ENCODE data around the gene YTHDC1. TPM values are rescaled to one million over a fixed set of nuclear protein-coding genes. Genes with fewer than 3 reads are reported as not detected.

YTHDC1 gene
- total and polyA plus RNA-seq, 2 experiments from 2014 or later: 72.3 to 144 TPM

DNA sequence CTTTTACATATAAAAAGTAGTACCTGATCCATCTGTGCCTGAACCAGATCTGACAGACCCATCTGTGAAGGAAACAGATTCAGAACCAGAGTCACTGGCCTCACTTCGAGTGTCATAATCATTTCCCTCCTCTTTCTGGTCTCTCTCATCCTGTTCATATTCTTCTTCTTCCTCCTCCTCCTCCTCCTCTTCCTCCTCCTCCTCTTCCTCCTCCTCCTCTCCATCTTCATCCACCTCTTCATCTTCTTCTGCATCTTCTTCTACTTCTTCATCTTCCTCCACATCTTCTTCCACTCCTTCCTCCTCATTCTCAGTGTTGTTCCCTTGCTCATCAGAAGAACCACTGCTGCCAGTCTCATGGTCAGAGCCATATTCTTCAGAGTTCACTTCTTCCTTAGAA is 12.9 kb downstream of the YTHDC1 start:
- Mint-ChIP-seq H3K27me3 (ENCODE audit: insufficient read depth, low read depth, poor library complexity) (no peaks in the 10 kb centered on the region), H3K9me3 (no peaks in the 10 kb centered on the region), H3K4me3 (no peak overlapping the region), H3K4me1 (peaks cover 20% of the 10 kb centered on the region), H3K27ac (no peak overlapping the region), H3K36me3 (ENCODE audit: low read depth) (peaks cover 51% of the 10 kb centered on the region)
- TF ChIP-seq POLR2AphosphoS5 (IDR thresholded peaks at IDR 0.05; ENCODE audit: low read depth): no peak
- TF ChIP-seq EZH2phosphoT487 (IDR thresholded peaks at IDR 0.05; ENCODE audit: unreplicated experiment): no peak
- TF ChIP-seq, protein P1, sequence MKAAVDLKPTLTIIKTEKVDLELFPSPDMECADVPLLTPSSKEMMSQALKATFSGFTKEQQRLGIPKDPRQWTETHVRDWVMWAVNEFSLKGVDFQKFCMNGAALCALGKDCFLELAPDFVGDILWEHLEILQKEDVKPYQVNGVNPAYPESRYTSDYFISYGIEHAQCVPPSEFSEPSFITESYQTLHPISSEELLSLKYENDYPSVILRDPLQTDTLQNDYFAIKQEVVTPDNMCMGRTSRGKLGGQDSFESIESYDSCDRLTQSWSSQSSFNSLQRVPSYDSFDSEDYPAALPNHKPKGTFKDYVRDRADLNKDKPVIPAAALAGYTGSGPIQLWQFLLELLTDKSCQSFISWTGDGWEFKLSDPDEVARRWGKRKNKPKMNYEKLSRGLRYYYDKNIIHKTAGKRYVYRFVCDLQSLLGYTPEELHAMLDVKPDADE (IDR thresholded peaks at IDR 0.05): no peak
- Histone ChIP-seq H3K27ac (ENCODE audit: low read depth) (no peak overlapping the region), H3K9me2 (ENCODE audit: insufficient read depth) (no peaks in the 10 kb centered on the region), H4K20me1 (replicated peaks; ENCODE audit: insufficient read depth) (peaks cover 33% of the 10 kb centered on the region), H3K79me2 (replicated peaks; ENCODE audit: insufficient read depth) (peaks cover 94% of the 10 kb centered on the region), H2AFZ (no peak overlapping the region), H3F3A (replicated peaks; ENCODE audit: low read depth) (no peaks in the 10 kb centered on the region), H3K36me3 (ENCODE audit: insufficient read depth) (peaks cover 38% of the 10 kb centered on the region; the same call in 1 of the 2 replicates), H3K4me2 (no peak overlapping the region), H3K4me3 (no peak overlapping the region), H3K4me1 (ENCODE audit: insufficient read depth) (peaks cover 31% of the 10 kb centered on the region), H3K27me3 (ENCODE audit: insufficient read depth) (no peaks in the 10 kb centered on the region)
- DNase-seq (ENCODE audit: low spot score): no peak
- no peak for ATAC-seq

DNA sequence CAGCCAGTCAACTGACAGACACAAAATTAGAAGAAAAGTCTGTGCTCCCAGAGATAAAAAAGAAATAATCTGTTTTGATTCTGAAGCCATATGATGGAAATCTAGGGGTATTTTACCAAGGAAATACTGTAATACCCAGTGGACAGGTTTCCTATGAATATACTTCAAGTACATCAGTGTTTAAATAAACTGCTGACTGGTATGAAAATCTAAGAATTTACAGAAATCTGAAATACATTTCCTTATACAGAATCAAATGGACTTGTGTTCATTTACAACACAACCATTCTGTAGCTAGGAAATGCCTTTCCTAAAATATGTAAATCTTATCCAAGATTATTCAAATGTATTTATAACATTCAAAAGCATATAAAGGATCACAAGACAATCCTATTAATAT is 13.4 kb downstream of the YTHDC1 start:
- H3K4me1 Mint-ChIP-seq: peaks cover 18% of the 10 kb centered on the region
- ATAC-seq (no peak), DNase-seq (ENCODE audit: low spot score) (no peak)
- no peaks in the 10 kb centered on the region for H3K27me3 Mint-ChIP-seq (ENCODE audit: insufficient read depth, low read depth, poor library complexity)
- Histone ChIP-seq H3K9me2 (ENCODE audit: insufficient read depth) (no peaks in the 10 kb centered on the region), H3F3A (replicated peaks; ENCODE audit: low read depth) (no peaks in the 10 kb centered on the region), H3K36me3 (ENCODE audit: insufficient read depth) (peaks cover 42% of the 10 kb centered on the region; the same call in 1 of the 2 replicates), H3K27ac (ENCODE audit: low read depth) (no peak overlapping the region), H2AFZ (no peak overlapping the region), H4K20me1 (replicated peaks; ENCODE audit: insufficient read depth) (peaks cover 29% of the 10 kb centered on the region), H3K4me1 (ENCODE audit: insufficient read depth) (peaks cover 26% of the 10 kb centered on the region), H3K79me2 (replicated peaks; ENCODE audit: insufficient read depth) (peaks cover 90% of the 10 kb centered on the region), H3K27me3 (ENCODE audit: insufficient read depth) (no peaks in the 10 kb centered on the region), H3K4me3 (no peak overlapping the region), H3K4me2 (no peak overlapping the region)
- no peak overlapping the region for H3K4me3 Mint-ChIP-seq
- TF ChIP-seq EZH2 (IDR thresholded peaks at IDR 0.05; ENCODE audit: low read depth, unreplicated experiment): no peak
- TF ChIP-seq ZNF331 (CRISPR knock-in tag; IDR thresholded peaks at IDR 0.05; ENCODE audit: low read depth): no peak
- H3K36me3 Mint-ChIP-seq (ENCODE audit: low read depth): peaks cover 55% of the 10 kb centered on the region
- H3K27ac Mint-ChIP-seq: no peak overlapping the region
- no peaks in the 10 kb centered on the region for H3K9me3 Mint-ChIP-seq

DNA sequence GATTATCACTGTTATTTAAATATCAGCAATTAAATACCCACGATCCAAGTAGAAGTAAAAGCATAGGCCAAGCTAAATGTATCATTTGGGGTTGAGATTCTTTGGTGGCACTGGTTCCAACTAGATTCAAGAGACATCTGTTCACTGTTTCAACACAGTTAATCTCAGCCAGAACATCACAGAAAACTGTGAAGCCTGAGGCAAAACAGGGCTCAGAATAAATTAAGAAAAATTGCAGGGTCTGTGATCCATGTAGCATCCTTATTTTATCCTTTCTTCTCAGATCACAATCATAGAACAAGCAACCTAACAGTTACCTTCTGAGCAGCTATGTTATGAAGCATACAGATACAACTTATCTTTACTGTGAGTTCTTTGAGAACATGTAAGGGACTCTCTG is 23.7 kb downstream of the YTHDC1 start:
- ATAC-seq: no peak
- peaks cover 7% of the 10 kb centered on the region; the same call in 1 of the 2 replicates for H4K20me1 ChIP-seq (replicated peaks; ENCODE audit: insufficient read depth)
- H3K4me2 ChIP-seq: no peak overlapping the region
- no peak overlapping the region for H3K27ac Mint-ChIP-seq
- no peaks in the 10 kb centered on the region for H3K4me1 Mint-ChIP-seq
- no peak overlapping the region for H3K4me3 Mint-ChIP-seq
- peaks cover 84% of the 10 kb centered on the region for H3K36me3 Mint-ChIP-seq (ENCODE audit: low read depth)
- peaks cover 56% of the 10 kb centered on the region for H3K36me3 ChIP-seq (ENCODE audit: insufficient read depth)
- H3K27me3 Mint-ChIP-seq (ENCODE audit: insufficient read depth, low read depth, poor library complexity): no peaks in the 10 kb centered on the region
- DNase-seq (ENCODE audit: low spot score): no peak
- no peaks in the 10 kb centered on the region for H3K9me2 ChIP-seq (ENCODE audit: insufficient read depth)
- H3K27me3 ChIP-seq (ENCODE audit: insufficient read depth): no peaks in the 10 kb centered on the region
- peaks cover 17% of the 10 kb centered on the region for H3K79me2 ChIP-seq (replicated peaks; ENCODE audit: insufficient read depth)
- H3F3A ChIP-seq (replicated peaks; ENCODE audit: low read depth): no peaks in the 10 kb centered on the region
- 0 out of 2 replicates have a peak overlapping the region, but pooled peaks have one; percentile 63 for H3K27ac ChIP-seq (ENCODE audit: low read depth)
- H2AFZ ChIP-seq: no peak overlapping the region
- H3K4me3 ChIP-seq: no peak overlapping the region
- H3K4me1 ChIP-seq (ENCODE audit: insufficient read depth): no peaks in the 10 kb centered on the region
- H3K9me3 Mint-ChIP-seq: no peaks in the 10 kb centered on the region
- no peak for TF ChIP-seq CREB1 (CRISPR knock-in tag; IDR thresholded peaks at IDR 0.05; ENCODE audit: low read depth)
- no peak for TF ChIP-seq ZNF331 (CRISPR knock-in tag; IDR thresholded peaks at IDR 0.05; ENCODE audit: low read depth)
- TF ChIP-seq, protein P2, sequence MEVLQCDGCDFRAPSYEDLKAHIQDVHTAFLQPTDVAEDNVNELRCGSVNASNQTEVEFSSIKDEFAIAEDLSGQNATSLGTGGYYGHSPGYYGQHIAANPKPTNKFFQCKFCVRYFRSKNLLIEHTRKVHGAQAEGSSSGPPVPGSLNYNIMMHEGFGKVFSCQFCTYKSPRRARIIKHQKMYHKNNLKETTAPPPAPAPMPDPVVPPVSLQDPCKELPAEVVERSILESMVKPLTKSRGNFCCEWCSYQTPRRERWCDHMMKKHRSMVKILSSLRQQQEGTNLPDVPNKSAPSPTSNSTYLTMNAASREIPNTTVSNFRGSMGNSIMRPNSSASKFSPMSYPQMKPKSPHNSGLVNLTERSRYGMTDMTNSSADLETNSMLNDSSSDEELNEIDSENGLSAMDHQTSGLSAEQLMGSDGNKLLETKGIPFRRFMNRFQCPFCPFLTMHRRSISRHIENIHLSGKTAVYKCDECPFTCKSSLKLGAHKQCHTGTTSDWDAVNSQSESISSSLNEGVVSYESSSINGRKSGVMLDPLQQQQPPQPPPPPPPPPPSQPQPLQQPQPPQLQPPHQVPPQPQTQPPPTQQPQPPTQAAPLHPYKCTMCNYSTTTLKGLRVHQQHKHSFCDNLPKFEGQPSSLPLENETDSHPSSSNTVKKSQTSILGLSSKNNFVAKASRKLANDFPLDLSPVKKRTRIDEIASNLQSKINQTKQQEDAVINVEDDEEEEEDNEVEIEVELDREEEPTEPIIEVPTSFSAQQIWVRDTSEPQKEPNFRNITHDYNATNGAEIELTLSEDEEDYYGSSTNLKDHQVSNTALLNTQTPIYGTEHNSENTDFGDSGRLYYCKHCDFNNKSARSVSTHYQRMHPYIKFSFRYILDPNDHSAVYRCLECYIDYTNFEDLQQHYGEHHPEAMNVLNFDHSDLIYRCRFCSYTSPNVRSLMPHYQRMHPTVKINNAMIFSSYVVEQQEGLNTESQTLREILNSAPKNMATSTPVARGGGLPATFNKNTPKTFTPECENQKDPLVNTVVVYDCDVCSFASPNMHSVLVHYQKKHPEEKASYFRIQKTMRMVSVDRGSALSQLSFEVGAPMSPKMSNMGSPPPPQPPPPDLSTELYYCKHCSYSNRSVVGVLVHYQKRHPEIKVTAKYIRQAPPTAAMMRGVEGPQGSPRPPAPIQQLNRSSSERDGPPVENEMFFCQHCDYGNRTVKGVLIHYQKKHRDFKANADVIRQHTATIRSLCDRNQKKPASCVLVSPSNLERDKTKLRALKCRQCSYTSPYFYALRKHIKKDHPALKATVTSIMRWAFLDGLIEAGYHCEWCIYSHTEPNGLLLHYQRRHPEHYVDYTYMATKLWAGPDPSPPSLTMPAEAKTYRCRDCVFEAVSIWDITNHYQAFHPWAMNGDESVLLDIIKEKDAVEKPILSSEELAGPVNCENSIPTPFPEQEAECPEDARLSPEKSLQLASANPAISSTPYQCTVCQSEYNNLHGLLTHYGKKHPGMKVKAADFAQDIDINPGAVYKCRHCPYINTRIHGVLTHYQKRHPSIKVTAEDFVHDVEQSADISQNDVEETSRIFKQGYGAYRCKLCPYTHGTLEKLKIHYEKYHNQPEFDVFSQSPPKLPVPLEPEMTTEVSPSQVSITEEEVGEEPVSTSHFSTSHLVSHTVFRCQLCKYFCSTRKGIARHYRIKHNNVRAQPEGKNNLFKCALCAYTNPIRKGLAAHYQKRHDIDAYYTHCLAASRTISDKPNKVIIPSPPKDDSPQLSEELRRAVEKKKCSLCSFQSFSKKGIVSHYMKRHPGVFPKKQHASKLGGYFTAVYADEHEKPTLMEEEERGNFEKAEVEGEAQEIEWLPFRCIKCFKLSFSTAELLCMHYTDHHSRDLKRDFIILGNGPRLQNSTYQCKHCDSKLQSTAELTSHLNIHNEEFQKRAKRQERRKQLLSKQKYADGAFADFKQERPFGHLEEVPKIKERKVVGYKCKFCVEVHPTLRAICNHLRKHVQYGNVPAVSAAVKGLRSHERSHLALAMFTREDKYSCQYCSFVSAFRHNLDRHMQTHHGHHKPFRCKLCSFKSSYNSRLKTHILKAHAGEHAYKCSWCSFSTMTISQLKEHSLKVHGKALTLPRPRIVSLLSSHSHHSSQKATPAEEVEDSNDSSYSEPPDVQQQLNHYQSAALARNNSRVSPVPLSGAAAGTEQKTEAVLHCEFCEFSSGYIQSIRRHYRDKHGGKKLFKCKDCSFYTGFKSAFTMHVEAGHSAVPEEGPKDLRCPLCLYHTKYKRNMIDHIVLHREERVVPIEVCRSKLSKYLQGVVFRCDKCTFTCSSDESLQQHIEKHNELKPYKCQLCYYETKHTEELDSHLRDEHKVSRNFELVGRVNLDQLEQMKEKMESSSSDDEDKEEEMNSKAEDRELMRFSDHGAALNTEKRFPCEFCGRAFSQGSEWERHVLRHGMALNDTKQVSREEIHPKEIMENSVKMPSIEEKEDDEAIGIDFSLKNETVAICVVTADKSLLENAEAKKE (CRISPR knock-in tag; IDR thresholded peaks at IDR 0.05): no peak
- no peak for TF ChIP-seq JUNB (IDR thresholded peaks at IDR 0.05; ENCODE audit: unreplicated experiment)
- TF ChIP-seq ZNF114 (CRISPR knock-in tag; IDR thresholded peaks at IDR 0.05): no peak
- TF ChIP-seq EZH2 (IDR thresholded peaks at IDR 0.05; ENCODE audit: low read depth, unreplicated experiment): no peak
- TF ChIP-seq POLR2AphosphoS5 (IDR thresholded peaks at IDR 0.05; ENCODE audit: low read depth): no peak
